ENCODE measurements around the gene ABCD1. TPM values are rescaled to one million over a fixed set of nuclear protein-coding genes. Genes with fewer than 3 reads are reported as not detected.
A peak's percentile ranks its signal among the peaks of the same experiment; 100 is the strongest.

The ABCD1 gene
- total and polyA plus RNA-seq, 9 of the 15 experiments (the other 6 are each of a cell fraction or from before 2014, with no cell fraction given) = 0.07 to 6.9 (median 2.2) TPM

- TF ChIP-seq RBFOX2 (IDR thresholded peaks at IDR 0.05; ENCODE audit: low read depth, low read length) (peak; percentile 87), ZNF592 (IDR thresholded peaks at IDR 0.05) (0 out of 2 replicates have a peak, but pooled peaks have one; percentile 20), E2F6 (IDR thresholded peaks at IDR 0.05; ENCODE audit: borderline replicate concordance in 1 of 2, extremely low read depth in 1 of 2, insufficient read depth in 1 of 2, insufficient read length in 1 of 2, low read depth in 1 of 2, low read length in 1 of 2, poor library complexity in 1 of 2, severe bottlenecking in 1 of 2) (peak in 1 of 2 experiments; percentile 58), CTCF (IDR thresholded peaks at IDR 0.05 in 2 of 3, conservative IDR thresholded peaks at IDR 0.05 in 1 of 3; ENCODE audit: insufficient read depth in 2 of 3, low read depth in 1 of 3, low read length in 3 of 3) (peak; percentile 33 to 63 (median 53); a peak in 4 of 6 replicates), CREM (IDR thresholded peaks at IDR 0.05; ENCODE audit: low read depth) (peak; percentile 66), HCFC1 (IDR thresholded peaks at IDR 0.05; ENCODE audit: low read depth, low read length) (peak; percentile 40; the same call in 1 of the 2 replicates), C11orf30 (IDR thresholded peaks at IDR 0.05; ENCODE audit: low read depth) (peak; percentile 28), L3MBTL2 (IDR thresholded peaks at IDR 0.05) (0 out of 2 replicates have a peak, but pooled peaks have one; percentile 15), CXXC5 (CRISPR knock-in tag; IDR thresholded peaks at IDR 0.05) (peak; percentile 57), SAFB (IDR thresholded peaks at IDR 0.05; ENCODE audit: borderline replicate concordance, low read depth, low read length) (peak; percentile 61; the same call in 1 of the 2 replicates), GATAD2B (IDR thresholded peaks at IDR 0.05; ENCODE audit: borderline replicate concordance) (0 out of 2 replicates have a peak, but pooled peaks have one; percentile 42), ESRRA (IDR thresholded peaks at IDR 0.05; ENCODE audit: borderline replicate concordance, low read depth) (0 out of 2 replicates have a peak, but pooled peaks have one; percentile 27), SUPT5H (IDR thresholded peaks at IDR 0.05) (peak; percentile 80), ATF7 (IDR thresholded peaks at IDR 0.05) (0 out of 2 replicates have a peak, but pooled peaks have one; percentile 17)
- TF ChIP-seq, protein P1, sequence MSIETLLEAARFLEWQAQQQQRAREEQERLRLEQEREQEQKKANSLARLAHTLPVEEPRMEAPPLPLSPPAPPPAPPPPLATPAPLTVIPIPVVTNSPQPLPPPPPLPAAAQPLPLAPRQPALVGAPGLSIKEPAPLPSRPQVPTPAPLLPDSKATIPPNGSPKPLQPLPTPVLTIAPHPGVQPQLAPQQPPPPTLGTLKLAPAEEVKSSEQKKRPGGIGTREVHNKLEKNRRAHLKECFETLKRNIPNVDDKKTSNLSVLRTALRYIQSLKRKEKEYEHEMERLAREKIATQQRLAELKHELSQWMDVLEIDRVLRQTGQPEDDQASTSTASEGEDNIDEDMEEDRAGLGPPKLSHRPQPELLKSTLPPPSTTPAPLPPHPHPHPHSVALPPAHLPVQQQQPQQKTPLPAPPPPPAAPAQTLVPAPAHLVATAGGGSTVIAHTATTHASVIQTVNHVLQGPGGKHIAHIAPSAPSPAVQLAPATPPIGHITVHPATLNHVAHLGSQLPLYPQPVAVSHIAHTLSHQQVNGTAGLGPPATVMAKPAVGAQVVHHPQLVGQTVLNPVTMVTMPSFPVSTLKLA (conservative IDR thresholded peaks at IDR 0.05) = peak; percentile 20 to 52; a peak in 1 of 4 replicates
- TF ChIP-seq, protein P2, sequence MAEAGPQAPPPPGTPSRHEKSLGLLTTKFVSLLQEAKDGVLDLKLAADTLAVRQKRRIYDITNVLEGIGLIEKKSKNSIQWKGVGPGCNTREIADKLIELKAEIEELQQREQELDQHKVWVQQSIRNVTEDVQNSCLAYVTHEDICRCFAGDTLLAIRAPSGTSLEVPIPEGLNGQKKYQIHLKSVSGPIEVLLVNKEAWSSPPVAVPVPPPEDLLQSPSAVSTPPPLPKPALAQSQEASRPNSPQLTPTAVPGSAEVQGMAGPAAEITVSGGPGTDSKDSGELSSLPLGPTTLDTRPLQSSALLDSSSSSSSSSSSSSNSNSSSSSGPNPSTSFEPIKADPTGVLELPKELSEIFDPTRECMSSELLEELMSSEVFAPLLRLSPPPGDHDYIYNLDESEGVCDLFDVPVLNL (CRISPR knock-in tag; IDR thresholded peaks at IDR 0.05; ENCODE audit: low read depth) = 0 out of 2 replicates have a peak, but pooled peaks have one; percentile 60
Measured at GRCh38 chrX:153743468-153744209, 19.0 kb downstream of the ABCD1 start (continued).
